GM12878 (cell line): ENCODE data around the gene TECTB. TPM values are rescaled to one million over a fixed set of nuclear protein-coding genes. Genes with fewer than 3 reads are reported as not detected.

Experiments
- ATAC-seq: fragments of 200-7000 bp; cut with Tn5 transposase; 3 replicates; pipeline ENCODE4 v1.9.1; 2020; ENCODE audit warnings: mild to moderate bottlenecking, moderate library complexity
- BruUV-seq: library from RNA; stranded (reverse); fragments of 400-500 nt; replicated peaks from 2 replicates; lab custom pipeline; 2021; lab: Mats Ljungman, UMichigan
- CTCF ChIA-PET: fragments of 300-600 bp; sonication (Branson Sonifier 250); formaldehyde crosslinking; extraction: SDS; loops from one replicate; lab custom pipeline; 2021; ENCODE audit warnings: inconsistent platforms; lab: Yijun Ruan, JAX
- POLR2A ChIA-PET: fragments of 350-600 bp; formaldehyde crosslinking; extraction: SDS; loops from one replicate; lab custom pipeline; 2021; ENCODE audit warnings: inconsistent platforms; lab: Charles Lee
- RAD21 ChIA-PET: fragments of 300-600 bp; sonication (Branson Sonifier 250); formaldehyde crosslinking; loops from one replicate; lab custom pipeline; 2023; ENCODE audit warnings: antibody characterized with exemption; ENCODE audit not compliant: unreplicated experiment; lab: Charles Lee
- SMC1A ChIA-PET: fragments of 300-600 bp; sonication (Branson Sonifier 250); formaldehyde crosslinking; loops from one replicate; lab custom pipeline; 2023; ENCODE audit not compliant: unreplicated experiment, uncharacterized antibody; lab: Charles Lee
- DNase-seq: peaks from one replicate; pipeline ENCODE4 v3.0.0-alpha.2; 2011; ENCODE audit warnings: low read depth, low spot score
- FAIRE-seq: peaks from 3 replicates; lab custom pipeline; 2011; peaks lifted over from hg19 to GRCh38; lab: Jason Lieb, UNC
- H2AFZ ChIP-seq: 2 replicates; pipeline ENCODE4 v1.6.0; 2011; ENCODE audit warnings: low read depth, low read length, control low read depth; ENCODE audit not compliant: control insufficient read depth
- H3K27ac ChIP-seq: 2 replicates; pipeline ENCODE4 v1.5.1; 2011; ENCODE audit warnings: control low read depth; ENCODE audit not compliant: control insufficient read depth, insufficient read depth
- H3K27me3 ChIP-seq, 2 experiments: replicated peaks in 1 of 2; 2 replicates each; pipeline versions ENCODE4 v1.6.0 to v1.6.1; 2011; ENCODE audit warnings: low read length in 1 of 2; ENCODE audit not compliant: control insufficient read depth in 2 of 2, insufficient read depth in 2 of 2
- H3K36me3 ChIP-seq, 2 experiments: 2 replicates each; pipeline ENCODE4 v1.5.1; 2011; ENCODE audit warnings: low read length in 1 of 2; ENCODE audit not compliant: control insufficient read depth in 2 of 2, insufficient read depth in 2 of 2
- H3K4me1 ChIP-seq: 2 replicates; pipeline ENCODE4 v1.6.1; 2011; ENCODE audit warnings: mild to moderate bottlenecking, low read length, moderate library complexity, mixed read lengths; ENCODE audit not compliant: control insufficient read depth, insufficient read depth
- H3K4me2 ChIP-seq: 2 replicates; pipeline ENCODE4 v1.6.0; 2011; ENCODE audit warnings: control low read depth; ENCODE audit not compliant: control insufficient read depth, insufficient read depth
- H3K4me3 ChIP-seq: fragments of 200-600 bp; sonication (generic); 2 replicates; pipeline ENCODE4 v1.5.1; 2016
- H3K79me2 ChIP-seq: 2 replicates; pipeline ENCODE4 v1.6.0; 2011; ENCODE audit warnings: low read length; ENCODE audit not compliant: control insufficient read depth, insufficient read depth
- H3K9ac ChIP-seq: 2 replicates; pipeline ENCODE4 v1.8.0; 2011; ENCODE audit warnings: low read length, control low read depth, mixed read lengths; ENCODE audit not compliant: control insufficient read depth, insufficient read depth
- H3K9me3 ChIP-seq: replicated peaks from 3 replicates; pipeline ENCODE4 v1.5.1; 2011; ENCODE audit warnings: mild to moderate bottlenecking, low read length; ENCODE audit not compliant: control insufficient read depth, insufficient read depth
- H4K20me1 ChIP-seq: 2 replicates; pipeline ENCODE4 v1.6.0; 2011; ENCODE audit not compliant: control insufficient read depth, insufficient read depth
- BHLHE40 ChIP-seq, 2 experiments: fragments of 450-650 bp in 1 of 2; IDR thresholded peaks; 2 replicates each; pipeline ENCODE4 v1.6.1; 2011 to 2017; ENCODE audit warnings: low read depth in 2 of 2, borderline replicate concordance in 1 of 2, improper control_type of control experiment in 1 of 2, low read length in 1 of 2, mild to moderate bottlenecking in 1 of 2
- CBFB ChIP-seq: IDR thresholded peaks from 2 replicates; pipeline ENCODE4 v1.6.1; 2016; ENCODE audit warnings: antibody characterized with exemption, low read depth
- CEBPZ ChIP-seq: fragments of 150-350 bp; IDR thresholded peaks from 2 replicates; pipeline ENCODE4 v1.6.1; 2016; ENCODE audit warnings: low read depth, low read length
- E4F1 ChIP-seq: fragments of 450-650 bp; IDR thresholded peaks from 2 replicates; pipeline ENCODE4 v1.6.1; 2018; ENCODE audit warnings: borderline replicate concordance, mild to moderate bottlenecking; ENCODE audit not compliant: partially characterized antibody
- EED ChIP-seq: sonication (generic); IDR thresholded peaks from 2 replicates; pipeline ENCODE4 v1.6.1; 2016; ENCODE audit warnings: antibody characterized with exemption, low read depth
- ETV6 ChIP-seq, 2 experiments: fragments of 450-650 bp in 1 of 2; IDR thresholded peaks in 1 of 2; conservative IDR thresholded peaks in 1 of 2; 2 replicates each; pipeline ENCODE4 v1.6.1; 2014; ENCODE audit warnings: antibody characterized with exemption in 1 of 2, borderline replicate concordance in 1 of 2, low read depth in 1 of 2, mild to moderate bottlenecking in 1 of 2, moderate library complexity in 1 of 2
- HDAC6 ChIP-seq: fragments of 200-600 bp; sonication (generic); IDR thresholded peaks from one replicate; pipeline ENCODE4 v1.8.0; 2017; ENCODE audit warnings: antibody characterized with exemption; ENCODE audit not compliant: unreplicated experiment
- MTA3 ChIP-seq: IDR thresholded peaks from 2 replicates; pipeline ENCODE4 v1.6.1; 2012; ENCODE audit warnings: low read length, inconsistent platforms, borderline replicate concordance
- NFXL1 ChIP-seq: fragments of 450-650 bp; IDR thresholded peaks from 2 replicates; pipeline ENCODE4 v1.6.1; 2017; ENCODE audit warnings: antibody characterized with exemption, mild to moderate bottlenecking, borderline replicate concordance
- NKRF ChIP-seq: fragments of 450-650 bp; conservative IDR thresholded peaks from 2 replicates; pipeline ENCODE4 v1.6.1; 2017; ENCODE audit warnings: mild to moderate bottlenecking, moderate library complexity
- PAX8 ChIP-seq: fragments of 450-650 bp; IDR thresholded peaks from 2 replicates; pipeline ENCODE4 v1.6.1; 2017; ENCODE audit warnings: mild to moderate bottlenecking, moderate library complexity
- ZNF217 ChIP-seq: fragments of 450-650 bp; IDR thresholded peaks from 2 replicates; pipeline ENCODE4 v1.6.1; 2017; ENCODE audit warnings: antibody characterized with exemption, mild to moderate bottlenecking
- WGBS: methylation state at CpG from one replicate; pipeline ENCODE4 v1.1.6; 2016; ENCODE audit warnings: low lambda C conversion rate; ENCODE audit not compliant: insufficient replicate concordance, insufficient coverage; ENCODE audit errors: missing lambda C conversion rate; 5-methylcytosine and 5-hydroxymethylcytosine counted together
- in situ Hi-C: fragments of 300-500 bp; cut with MboI; formaldehyde crosslinking; loops from 9 replicates; pipeline ENCODE4 v1.14.3; 2018; ENCODE audit warnings: mixed read lengths
- intact Hi-C: fragments of 100-400 bp; cut with micrococcal nuclease; formaldehyde crosslinking; loops from one replicate; pipeline ENCODE4 v1.14.2; 2022; ENCODE audit not compliant: unreplicated experiment
- polyA plus RNA-seq, 11 experiments: library from polyadenylated mRNA; depleted of rRNA in 4 of 11; unstranded in 6 of 11; stranded (reverse) in 5 of 11; fragments of >200 nt; fragmentation: Nextera tagmentation in 4 of 11; fragmentation: Illumina TruSeq in 1 of 11; extraction: Ambion mirVana in 4 of 11; extraction: Trizol in 1 of 11; gene quantifications; 1 replicate in 1 of 11; 2 replicates in 10 of 11; pipeline versions ENCODE4 v1.2.1 to v1.2.3, GENCODE V29; 2011 to 2016; ENCODE audit warnings: inconsistent platforms in 2 of 11, missing spikeins in 2 of 11, low read depth in 1 of 11
- total RNA-seq, 4 experiments: library from RNA; depleted of rRNA in 3 of 4; stranded (reverse); fragments of >200 nt in 3 of 4; fragmentation: Illumina TruSeq in 1 of 4; extraction: Trizol in 1 of 4; gene quantifications; 2 replicates each; pipeline versions ENCODE4 v1.2.1 to v1.2.3, GENCODE V29; 2013 to 2021

Gene TECTB
- total and polyA plus RNA-seq, 10 of the 15 experiments (the other 5 are each of a cell fraction or from before 2014, with no cell fraction given) = not detected

GRCh38 chr10:112247791-112248190, 35.4 kb upstream of the TECTB start:
- Histone ChIP-seq H3K4me1 (no peaks in the 10 kb centered on the region), H3K36me3 (no peaks in the 10 kb centered on the region), H4K20me1 (no peaks in the 10 kb centered on the region), H3K4me2 (no peak overlapping the region), H3K9ac (no peak overlapping the region), H3K9me3 (peaks cover 1% of the 10 kb centered on the region; the same call in 1 of the 3 replicates), H2AFZ (no peak overlapping the region), H3K79me2 (no peaks in the 10 kb centered on the region), H3K27me3 (no peaks in the 10 kb centered on the region), H3K4me3 (no peak overlapping the region), H3K27ac (no peak overlapping the region)
- ChIA-PET CTCF (no interaction called here), SMC1A (interaction anchor here (0.7 kb wide), 1 partner anchor 223 kb away, joined by 3 read pairs; no protein-coding TSS in a partner anchor), POLR2A (no interaction called here), RAD21 (no interaction called here)
- ATAC-seq (no peak), DNase-seq (no peak), FAIRE-seq (no peak)
- no peak for TF ChIP-seq MTA3
- TF ChIP-seq CEBPZ = no peak
- no peak for TF ChIP-seq PAX8
- no peak for TF ChIP-seq ZNF217
- no peak for TF ChIP-seq ETV6 (conservative IDR thresholded peaks at IDR 0.05 in 1 of 2, IDR thresholded peaks at IDR 0.05 in 1 of 2; ENCODE audit: borderline replicate concordance in 1 of 2, low read depth in 1 of 2)
- TF ChIP-seq E4F1 = no peak
- TF ChIP-seq NFXL1 = no peak
- no peak for TF ChIP-seq EED
- TF ChIP-seq BHLHE40 (IDR thresholded peaks at IDR 0.05; ENCODE audit: borderline replicate concordance in 1 of 2, low read depth in 2 of 2, low read length in 1 of 2) = no peak
- TF ChIP-seq NKRF = no peak
- TF ChIP-seq HDAC6 = no peak
- TF ChIP-seq CBFB = no peak
- intact Hi-C loops (no loop called here), in situ Hi-C loops (no loop called here)
- 3% methylated on average over 2 of the region's 2 CpGs for WGBS
- BruUV-seq = no TSS peak
